ENCODE data around the gene DNASE2B.

Gene DNASE2B

GRCh38 chr1:84422909-84423308 is 24.6 kb downstream of the DNASE2B start:
- ChIA-PET CTCF (interaction anchor here (1.1 to 2.6 kb wide), 6 partner anchors 10 to 336 kb away, joined by 3 to 15 read pairs (median 4); no protein-coding TSS in a partner anchor), POLR2A (no interaction called here)

DNA sequence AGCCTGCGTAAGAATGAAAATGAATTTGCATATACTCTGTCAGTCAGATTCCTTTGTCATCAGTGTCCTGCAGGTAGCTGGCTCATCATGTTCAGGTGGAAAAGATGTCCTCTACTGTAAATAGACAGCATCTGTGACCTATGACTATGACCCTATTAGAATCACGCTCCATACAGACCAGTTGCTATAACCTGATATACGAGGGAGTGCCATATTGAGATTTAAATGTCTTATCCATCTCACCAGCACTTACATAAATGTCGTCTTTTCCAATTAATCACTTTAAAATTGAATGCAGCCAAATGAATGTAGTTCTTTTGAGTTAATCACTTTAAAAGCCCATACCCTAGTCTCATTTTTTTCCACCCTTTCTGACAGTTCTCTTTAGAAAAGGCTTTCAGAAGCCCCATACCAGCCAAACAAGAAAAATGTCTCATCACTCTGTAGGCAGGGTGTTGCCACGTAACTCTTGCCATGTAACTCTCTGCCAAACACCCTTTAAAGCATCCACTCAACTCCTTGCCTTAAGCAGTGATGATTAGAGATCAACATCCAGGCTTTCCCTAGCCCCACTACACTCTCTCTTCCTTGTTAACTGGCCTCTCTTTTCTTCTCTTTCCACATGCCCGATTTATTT is 26.3 kb downstream of the DNASE2B start:
- CTCF ChIA-PET = interaction anchor here (1.3 to 1.8 kb wide), 3 partner anchors 9 to 56 kb away, joined by 3 to 5 read pairs (median 4); no protein-coding TSS in a partner anchor

More at GRCh38 chr1:84422909-84423308, 24.6 kb downstream of the DNASE2B start:
- DNase-seq (ENCODE audit: extremely low spot score) = no peak
- no peak for TF ChIP-seq CTCF (IDR thresholded peaks at IDR 0.05; ENCODE audit: control extremely low read depth, extremely low read depth, low read depth, missing control alignments)

GRCh38 chr1:84425150-84425896 is 27.0 kb downstream of the DNASE2B start:
- ChIA-PET CTCF (interaction anchor here (1.3 kb wide), 1 partner anchor 8 kb away, joined by 5 read pairs; no protein-coding TSS in a partner anchor), POLR2A (no interaction called here)
- TF ChIP-seq CTCF (IDR thresholded peaks at IDR 0.05; ENCODE audit: control extremely low read depth, extremely low read depth, low read depth, missing control alignments) = no peak
- no peak for DNase-seq (ENCODE audit: extremely low spot score)

More for the DNA sequence above, 26.3 kb downstream of the DNASE2B start:
- POLR2A ChIA-PET = no interaction called here
- DNase-seq (ENCODE audit: extremely low spot score) = no peak
- TF ChIP-seq CTCF (IDR thresholded peaks at IDR 0.05; ENCODE audit: control extremely low read depth, extremely low read depth, low read depth, missing control alignments) = no peak

DNA sequence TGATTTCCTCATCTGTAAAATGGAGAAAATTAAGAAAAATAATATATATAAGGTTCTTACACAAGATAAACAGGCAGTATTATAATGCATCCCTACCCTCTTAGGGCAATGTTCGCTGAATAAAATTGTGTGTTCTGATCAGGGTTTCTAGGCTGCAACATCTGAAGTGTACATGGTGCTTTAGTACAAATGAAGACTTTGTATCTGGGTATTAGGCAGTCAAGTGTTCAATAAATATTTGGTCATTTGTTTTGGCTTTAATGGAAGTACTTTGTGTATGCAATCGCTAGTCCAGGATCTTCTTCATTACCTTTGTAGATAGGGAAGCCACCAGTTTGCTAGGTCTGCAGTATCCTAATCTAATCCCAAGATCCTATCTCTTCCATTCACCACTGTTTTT is 28.1 kb downstream of the DNASE2B start:
- ChIA-PET POLR2A (no interaction called here), CTCF (interaction anchor here (0.9 to 1.5 kb wide), 3 partner anchors 10 to 127 kb away, joined by 3 to 5 read pairs (median 3); no protein-coding TSS in a partner anchor)
- DNase-seq (ENCODE audit: extremely low spot score) = no peak
- TF ChIP-seq CTCF (IDR thresholded peaks at IDR 0.05; ENCODE audit: control extremely low read depth, extremely low read depth, low read depth, missing control alignments) = no peak

GRCh38 chr1:84427250-84428188 is 29.2 kb downstream of the DNASE2B start:
- CTCF ChIA-PET = interaction anchor here (0.6 to 1.5 kb wide), 5 partner anchors 9 to 362 kb away, joined by 3 to 5 read pairs (median 3); no protein-coding TSS in a partner anchor
- no peak for TF ChIP-seq CTCF (IDR thresholded peaks at IDR 0.05; ENCODE audit: control extremely low read depth, extremely low read depth, low read depth, missing control alignments)
- POLR2A ChIA-PET = no interaction called here
- DNase-seq (ENCODE audit: extremely low spot score) = no peak

DNA sequence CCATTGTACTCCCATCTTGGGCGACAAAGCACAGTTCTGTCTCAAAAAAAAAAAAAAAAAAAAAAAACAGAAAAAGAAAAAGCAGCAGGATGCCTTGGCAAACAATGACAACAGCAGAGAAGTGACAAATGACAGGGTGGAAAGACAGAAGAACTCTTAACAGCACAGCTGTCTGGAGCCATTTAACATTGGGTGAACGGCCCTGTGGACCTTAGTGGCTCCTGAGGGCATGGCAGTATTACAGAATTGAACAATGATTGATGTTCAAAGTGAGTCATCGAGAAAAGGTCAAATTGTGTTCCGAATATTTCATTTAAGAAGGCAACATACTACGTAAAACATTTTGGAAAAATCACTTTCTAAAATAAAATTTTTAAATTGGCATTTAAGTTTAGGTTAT is 30.0 kb downstream of the DNASE2B start:
- TF ChIP-seq CTCF (IDR thresholded peaks at IDR 0.05; ENCODE audit: control extremely low read depth, extremely low read depth, low read depth, missing control alignments) = no peak
- POLR2A ChIA-PET = no interaction called here
- no peak for DNase-seq (ENCODE audit: extremely low spot score)
- CTCF ChIA-PET = interaction anchor here (0.6 kb wide), 1 partner anchor 362 kb away, joined by 3 read pairs; no protein-coding TSS in a partner anchor

Measured in GM10248 (cell line).